Body of pancreas (tissue), 4 donors: ENCODE data around the gene FARS2. TPM values are rescaled to one million over a fixed set of nuclear protein-coding genes. Genes with fewer than 3 reads are reported as not detected.

Experiments
- ATAC-seq: fragments of 150-250 bp; one replicate; pipeline ENCODE4 v1.9.1; 2016
- DNase-seq, 4 donors: peaks; one replicate each; pipeline ENCODE4 v3.0.0-alpha.2; 2019
- H3K27ac ChIP-seq, 4 donors: fragments of 200-600 bp; sonication (generic); 1 replicate in 3 of 4; 2 replicates in 1 of 4; pipeline versions ENCODE4 v1.5.1 to v1.6.1; 2016 to 2019; ENCODE audit warnings: mild to moderate bottlenecking in 1 of 4, mixed read lengths in 1 of 4, moderate library complexity in 1 of 4
- H3K27me3 ChIP-seq, 2 donors: fragments of 200-600 bp; sonication (generic); one replicate each; pipeline ENCODE4 v1.6.0; 2016; ENCODE audit warnings: mild to moderate bottlenecking in 1 of 2
- H3K36me3 ChIP-seq, 2 donors: fragments of 200-600 bp; sonication (generic); replicated peaks in 1 of 2; 2 replicates each; pipeline ENCODE4 v1.5.1; 2016; ENCODE audit warnings: low read depth in 2 of 2; ENCODE audit not compliant: insufficient read depth in 1 of 2
- H3K4me1 ChIP-seq: fragments of 200-600 bp; sonication (generic); one replicate; pipeline ENCODE4 v1.6.0; 2016
- H3K4me3 ChIP-seq, 2 donors: fragments of 200-600 bp; sonication (generic); 1 replicate in 1 of 2; 2 replicates in 1 of 2; pipeline ENCODE4 v1.5.1; 2016 to 2019
- H3K9me3 ChIP-seq, 3 donors: fragments of 200-600 bp; sonication (generic); 1 replicate in 2 of 3; 2 replicates in 1 of 3; pipeline ENCODE4 v1.5.1; 2016
- CTCF ChIP-seq, 7 experiments: fragments of 450-650 bp in 4 of 7; fragments of 200-600 bp in 3 of 7; sonication (generic) in 3 of 7; IDR thresholded peaks; one replicate each; pipeline ENCODE4 v1.5.1; 2016 to 2019; ENCODE audit warnings: antibody characterized with exemption in 7 of 7
- POLR2A ChIP-seq, 3 donors: fragments of 450-650 bp; IDR thresholded peaks; one replicate each; pipeline ENCODE4 v1.6.1; 2016; ENCODE audit warnings: antibody characterized with exemption in 3 of 3, mild to moderate bottlenecking in 2 of 3
- WGBS, 2 donors: methylation state at CpG; one replicate each; pipeline ENCODE4 v1.1.5; 2017; 5-methylcytosine and 5-hydroxymethylcytosine counted together
- intact Hi-C: fragments of 100-400 bp; cut with DNase I; formaldehyde crosslinking; loops from one replicate; pipeline ENCODE4 v1.15.1; 2023
- total RNA-seq, 2 donors: library from RNA; depleted of rRNA; stranded (reverse); fragments of >200 nt; gene quantifications; one replicate each; pipeline ENCODE4 v1.1.0, GENCODE V29; 2016

The FARS2 gene
- total RNA-seq, 2 donors from 2014 or later, result 6.5 to 9.6 TPM

- H3K27me3 ChIP-seq, result no peaks in the 10 kb centered on the region
- H3K4me3 ChIP-seq, result peak overlapping the region; percentile 59 to 98
- no peak for TF ChIP-seq CTCF (IDR thresholded peaks at IDR 0.05)
- peak in 1 of 3 donors; percentile 48 for TF ChIP-seq POLR2A (IDR thresholded peaks at IDR 0.05)
- H3K9me3 ChIP-seq, result no peaks in the 10 kb centered on the region
- DNase-seq, result no peak
- H3K27ac ChIP-seq, result peak overlapping the region; percentile 89 to 99 (median 98)
- ATAC-seq, result no peak
- peaks cover 18% of the 10 kb centered on the region for H3K4me1 ChIP-seq
- no peaks in the 10 kb centered on the region for H3K36me3 ChIP-seq
- intact Hi-C loops, result no loop called here
- WGBS, 2 donors, result 0% methylated on average over 13 to 19 of the region's 19 CpGs
Observed at GRCh38 chr6:5261545-5262109, 314 bp downstream of the FARS2 start.

- ATAC-seq (no peak), DNase-seq (no peak)
- H3K36me3 ChIP-seq, result no peaks in the 10 kb centered on the region
- H3K27ac ChIP-seq, result no peak overlapping the region
- H3K4me1 ChIP-seq, result peaks cover 9% of the 10 kb centered on the region
- TF ChIP-seq CTCF (IDR thresholded peaks at IDR 0.05) (no peak), POLR2A (IDR thresholded peaks at IDR 0.05) (no peak)
- intact Hi-C loops, result no loop called here
- no peaks in the 10 kb centered on the region for H3K9me3 ChIP-seq
- no peak overlapping the region for H3K4me3 ChIP-seq
- no peaks in the 10 kb centered on the region for H3K27me3 ChIP-seq
- 86 to 94% methylated on average over 2 of the region's 2 CpGs for WGBS, 2 donors
Observed at GRCh38 chr6:5266423-5266822, 5.1 kb downstream of the FARS2 start.

- H3K9me3 ChIP-seq, result no peaks in the 10 kb centered on the region
- H3K4me1 ChIP-seq, result no peaks in the 10 kb centered on the region
- no peak overlapping the region for H3K4me3 ChIP-seq
- intact Hi-C loops, result no loop called here
- no peak overlapping the region for H3K27ac ChIP-seq
- TF ChIP-seq CTCF (IDR thresholded peaks at IDR 0.05) (no peak), POLR2A (IDR thresholded peaks at IDR 0.05) (no peak)
- no peak for DNase-seq
- 59 to 69% methylated on average over 5 of the region's 5 CpGs for WGBS, 2 donors
- no peaks in the 10 kb centered on the region for H3K36me3 ChIP-seq
- no peak for ATAC-seq
- H3K27me3 ChIP-seq, result no peaks in the 10 kb centered on the region
Observed at GRCh38 chr6:5270093-5270680, 8.9 kb downstream of the FARS2 start.

GRCh38 chr6:5271926-5272325 is 10.6 kb downstream of the FARS2 start:
- H3K36me3 ChIP-seq, result no peaks in the 10 kb centered on the region
- H3K4me3 ChIP-seq, result no peak overlapping the region
- TF ChIP-seq CTCF (IDR thresholded peaks at IDR 0.05) (no peak), POLR2A (IDR thresholded peaks at IDR 0.05) (no peak)
- DNase-seq (no peak), ATAC-seq (no peak)
- no peaks in the 10 kb centered on the region for H3K4me1 ChIP-seq
- H3K9me3 ChIP-seq, result no peaks in the 10 kb centered on the region
- intact Hi-C loops, result no loop called here
- H3K27ac ChIP-seq, result no peak overlapping the region
- 92% methylated on average over 6 of the region's 6 CpGs for WGBS, 2 donors
- no peaks in the 10 kb centered on the region for H3K27me3 ChIP-seq

GRCh38 chr6:5274231-5274630 is 12.9 kb downstream of the FARS2 start:
- H3K36me3 ChIP-seq, result no peaks in the 10 kb centered on the region
- 91 to 98% methylated on average over 3 of the region's 3 CpGs for WGBS, 2 donors
- no peak for TF ChIP-seq POLR2A (IDR thresholded peaks at IDR 0.05)
- no peak for TF ChIP-seq CTCF (IDR thresholded peaks at IDR 0.05)
- no peak for DNase-seq
- intact Hi-C loops, result no loop called here
- no peaks in the 10 kb centered on the region for H3K27me3 ChIP-seq
- no peak overlapping the region for H3K27ac ChIP-seq
- no peaks in the 10 kb centered on the region for H3K9me3 ChIP-seq
- H3K4me3 ChIP-seq, result no peak overlapping the region
- no peaks in the 10 kb centered on the region for H3K4me1 ChIP-seq
- ATAC-seq, result no peak
